K562 (cell line): ENCODE results near the gene CCDC7. TPM values are rescaled to one million over a fixed set of nuclear protein-coding genes. Genes with fewer than 3 reads are reported as not detected.

Experiments
- ATAC-seq: fragments of 200-7000 bp; cut with Tn5 transposase; 3 replicates; pipeline ENCODE4 v1.9.1; 2020; ENCODE audit warnings: moderate library complexity
- BruUV-seq: library from RNA; stranded (reverse); fragments of 400-500 nt; replicated peaks from 2 replicates; lab custom pipeline; 2021; lab: Mats Ljungman, UMichigan
- CTCF ChIA-PET: fragments of 300-600 bp; formaldehyde crosslinking; extraction: SDS; loops from one replicate; lab custom pipeline; 2021; ENCODE audit warnings: low intra/inter-chr PET ratio; lab: Yijun Ruan, JAX
- POLR2A ChIA-PET: fragments of 300-600, 350-650 bp; sonication (Branson Sonifier 250); formaldehyde crosslinking; extraction: SDS; loops from one replicate; lab custom pipeline; 2021; ENCODE audit warnings: antibody characterized with exemption, inconsistent platforms; lab: Yijun Ruan, JAX
- DNase-seq, 4 experiments: peaks; one replicate each; pipeline versions ENCODE4 v3.0.0 to v3.0.0-alpha.2; 2011 to 2018; ENCODE audit warnings: low spot score in 3 of 4, mixed read lengths in 3 of 4; ENCODE audit errors: extremely low read depth in 1 of 4
- FAIRE-seq: peaks from 2 replicates; lab custom pipeline; 2011; peaks lifted over from hg19 to GRCh38; lab: Jason Lieb, UNC
- H2AFZ ChIP-seq: 2 replicates; pipeline ENCODE4 v1.6.0; 2011; ENCODE audit warnings: low read depth, low read length, control low read depth, inconsistent platforms
- H3K27ac ChIP-seq: fragments of 200-600 bp; 3 replicates; pipeline ENCODE4 v1.8.0; 2011; ENCODE audit warnings: low read depth, mild to moderate bottlenecking, control low read depth, inconsistent platforms, low read length, moderate library complexity, mixed read lengths; ENCODE audit errors: extremely low read depth
- H3K27me3 ChIP-seq, 2 experiments: fragments of 300-600 bp in 1 of 2; 2 replicates in 1 of 2; 3 replicates in 1 of 2; pipeline versions ENCODE4 v1.6.0 to v1.8.0; 2011; ENCODE audit warnings: inconsistent platforms in 2 of 2, low read length in 2 of 2, mild to moderate bottlenecking in 1 of 2, mixed read lengths in 1 of 2, moderate library complexity in 1 of 2; ENCODE audit not compliant: control insufficient read depth in 2 of 2, insufficient read depth in 2 of 2
- H3K36me3 ChIP-seq: fragments of 300-600 bp; 3 replicates; pipeline ENCODE4 v1.8.0; 2011; ENCODE audit warnings: mild to moderate bottlenecking, low read length, inconsistent platforms; ENCODE audit not compliant: control insufficient read depth, insufficient read depth
- H3K4me1 ChIP-seq, 2 experiments: fragments of 200-600 bp in 1 of 2; replicated peaks in 1 of 2; 2 replicates in 1 of 2; 3 replicates in 1 of 2; pipeline versions ENCODE4 v1.5.1 to v1.8.0; 2011; ENCODE audit warnings: inconsistent platforms in 2 of 2, low read length in 2 of 2, mild to moderate bottlenecking in 1 of 2, mixed read lengths in 1 of 2, moderate library complexity in 1 of 2; ENCODE audit not compliant: control insufficient read depth in 2 of 2, insufficient read depth in 2 of 2
- H3K4me2 ChIP-seq: 2 replicates; pipeline ENCODE4 v1.6.1; 2011; ENCODE audit warnings: low read length, control low read depth, inconsistent platforms, mixed read lengths; ENCODE audit not compliant: insufficient read depth
- H3K4me3 ChIP-seq: fragments of 200-600 bp; sonication (generic), shearing (Covaris generic); 2 replicates; pipeline ENCODE4 v1.5.1; 2016; ENCODE audit warnings: control low read depth, inconsistent platforms
- H3K79me2 ChIP-seq: fragments of 200-600 bp; 3 replicates; pipeline ENCODE4 v1.8.0; 2011; ENCODE audit warnings: low read length, inconsistent platforms; ENCODE audit not compliant: control insufficient read depth, insufficient read depth
- H3K9ac ChIP-seq, 2 experiments: 2 replicates each; pipeline versions ENCODE4 v1.6.0 to v1.6.1; 2011; ENCODE audit warnings: low read depth in 2 of 2, low read length in 2 of 2, control low read depth in 1 of 2, inconsistent platforms in 1 of 2, mild to moderate bottlenecking in 1 of 2, mixed read lengths in 1 of 2; ENCODE audit not compliant: insufficient read depth in 1 of 2
- H3K9me1 ChIP-seq: one replicate; pipeline ENCODE4 v1.6.0; 2011; ENCODE audit warnings: inconsistent platforms, mild to moderate bottlenecking, low read length, moderate library complexity; ENCODE audit not compliant: control insufficient read depth, insufficient read depth
- H3K9me3 ChIP-seq: replicated peaks from 2 replicates; pipeline ENCODE4 v1.5.1; 2011; ENCODE audit warnings: low read depth, low read length, inconsistent platforms; ENCODE audit not compliant: control insufficient read depth, insufficient read depth
- H4K20me1 ChIP-seq: replicated peaks from 2 replicates; pipeline ENCODE4 v1.6.1; 2011; ENCODE audit warnings: low read length, inconsistent platforms, mixed read lengths; ENCODE audit not compliant: control insufficient read depth, insufficient read depth
- E2F1 ChIP-seq: sonication (generic); formaldehyde crosslinking; IDR thresholded peaks from 2 replicates; pipeline ENCODE4 v1.8.1; 2023; ENCODE audit warnings: mild to moderate bottlenecking, missing genetic modification reagents, moderate library complexity
- IFI16 ChIP-seq: fragments of 250-450 bp; sonication (Bioruptor Pico); IDR thresholded peaks from 2 replicates; pipeline ENCODE4 v2.1.2; 2022; ENCODE audit warnings: mild to moderate bottlenecking, inconsistent platforms
- NCOA2 ChIP-seq, 2 experiments: fragments of 450-650 bp; IDR thresholded peaks; 2 replicates each; pipeline ENCODE4 v1.6.1; 2018; ENCODE audit warnings: mild to moderate bottlenecking in 2 of 2, moderate library complexity in 1 of 2; ENCODE audit not compliant: partially characterized antibody in 2 of 2
- NFATC3 ChIP-seq: fragments of 450-650 bp; IDR thresholded peaks from 2 replicates; pipeline ENCODE4 v1.6.1; 2017; ENCODE audit warnings: mild to moderate bottlenecking
- POLR3A ChIP-seq: IDR thresholded peaks from 2 replicates; pipeline ENCODE4 v1.6.1; 2011; ENCODE audit warnings: borderline replicate concordance, mild to moderate bottlenecking, moderate library complexity; ENCODE audit not compliant: insufficient read length, insufficient read depth; ENCODE audit errors: extremely low read depth
- SMARCE1 ChIP-seq: fragments of 450-650 bp; IDR thresholded peaks from 2 replicates; pipeline ENCODE4 v1.7.1; 2016; ENCODE audit warnings: mild to moderate bottlenecking
- SRSF1 ChIP-seq: fragments of 200-400 bp; formaldehyde crosslinking; IDR thresholded peaks from 2 replicates; pipeline ENCODE4 v1.6.1; 2017; ENCODE audit warnings: mild to moderate bottlenecking, low read depth, low read length, moderate library complexity
- TAF9B ChIP-seq: fragments of 450-650 bp; IDR thresholded peaks from 2 replicates; pipeline ENCODE4 v1.6.1; 2018; ENCODE audit warnings: mild to moderate bottlenecking; ENCODE audit not compliant: partially characterized antibody
- ZNF318 ChIP-seq, 2 experiments: fragments of 450-650 bp; IDR thresholded peaks; 2 replicates each; pipeline ENCODE4 v1.6.1; 2016; ENCODE audit warnings: mild to moderate bottlenecking in 2 of 2, borderline replicate concordance in 1 of 2, low read depth in 1 of 2, moderate library complexity in 1 of 2
- WGBS: fragments of 100-300 bp; shearing (Covaris generic); methylation state at CpG from one replicate; pipeline ENCODE4 v1.1.6; 2016; ENCODE audit warnings: low coverage, mixed read lengths; ENCODE audit not compliant: insufficient coverage; ENCODE audit errors: missing lambda C conversion rate; 5-methylcytosine and 5-hydroxymethylcytosine counted together
- in situ Hi-C: fragments of 300-500 bp; cut with MboI; formaldehyde crosslinking; loops from 4 replicates; pipeline ENCODE4 v1.15.0; 2018; ENCODE audit warnings: inconsistent platforms, mixed read lengths
- intact Hi-C: fragments of 100-400 bp; cut with micrococcal nuclease; formaldehyde crosslinking; loops from 2 replicates; pipeline ENCODE4 v1.14.2; 2022
- polyA plus RNA-seq, 8 experiments: library from polyadenylated mRNA; depleted of rRNA in 4 of 8; stranded (reverse) in 5 of 8; unstranded in 3 of 8; fragments of >200 nt; fragmentation: Nextera tagmentation in 2 of 8; fragmentation: Illumina TruSeq in 1 of 8; extraction: Ambion mirVana in 2 of 8; extraction: Trizol in 1 of 8; gene quantifications; 2 replicates each; pipeline versions ENCODE4 v1.2.1 to v1.2.3, GENCODE V29; 2011 to 2014; ENCODE audit warnings: inconsistent platforms in 1 of 8, missing spikeins in 1 of 8
- total RNA-seq, 7 experiments: library from RNA; depleted of rRNA in 6 of 7; stranded (reverse); fragments of >200 nt in 6 of 7; fragmentation: Illumina TruSeq in 2 of 7; extraction: Trizol in 2 of 7; gene quantifications; 2 replicates each; pipeline versions ENCODE4 v1.2.1 to v1.2.3, GENCODE V29; 2011 to 2021; ENCODE audit warnings: low replicate concordance in 1 of 7

The CCDC7 gene
- total and polyA plus RNA-seq, 9 of the 15 experiments (the other 6 are each of a cell fraction or from before 2014, with no cell fraction given): 1.5 to 6.6 (median 2.7) TPM

GRCh38 chr10:32621969-32622368 is 176.0 kb downstream of the CCDC7 start:
- intact Hi-C loops: no loop called here
- Histone ChIP-seq H3K27ac (no peak overlapping the region), H2AFZ (no peak overlapping the region), H3K79me2 (no peaks in the 10 kb centered on the region), H3K4me1 (no peaks in the 10 kb centered on the region), H4K20me1 (no peaks in the 10 kb centered on the region), H3K4me2 (no peak overlapping the region), H3K36me3 (no peaks in the 10 kb centered on the region), H3K9me1 (no peaks in the 10 kb centered on the region), H3K27me3 (no peaks in the 10 kb centered on the region), H3K4me3 (no peak overlapping the region), H3K9ac (no peak overlapping the region), H3K9me3 (no peaks in the 10 kb centered on the region)
- TF ChIP-seq IFI16 (CRISPR knock-in tag) (no peak), POLR3A (no peak), SMARCE1 (no peak), NCOA2 (IDR thresholded peaks at IDR 0.05; ENCODE audit: partially characterized antibody in 2 of 2) (no peak), ZNF318 (IDR thresholded peaks at IDR 0.05; ENCODE audit: borderline replicate concordance in 1 of 2, low read depth in 1 of 2) (no peak), E2F1 (CRISPR knock-in tag) (no peak), SRSF1 (no peak), NFATC3 (no peak), TAF9B (no peak)
- no TSS peak for BruUV-seq
- no peak for FAIRE-seq
- 0% methylated on average over 1 of the region's 1 CpG for WGBS
- in situ Hi-C loops: no loop called here
- no peak for DNase-seq
- no peak for ATAC-seq
- ChIA-PET POLR2A (no interaction called here), CTCF (no interaction called here)
